Coronary artery (tissue), 2 donors: ENCODE results near the gene FAM241B.

Experiments used
- DNase-seq: peaks from one replicate; pipeline ENCODE4 v3.0.0-alpha.2; 2017; ENCODE audit warnings: low spot score
- H3K27ac ChIP-seq, 2 donors: fragments of 200-600 bp; sonication (generic); one replicate each; pipeline ENCODE4 v1.5.1; 2016 to 2019
- H3K4me3 ChIP-seq: fragments of 200-600 bp; sonication (generic); 2 replicates; pipeline ENCODE4 v1.5.1; 2016; ENCODE audit warnings: mild to moderate bottlenecking, moderate library complexity
- TF ChIP-seq, protein P1 (sequence below): fragments of 200-600 bp; sonication (generic); IDR thresholded peaks from one replicate; pipeline ENCODE4 v1.5.1; 2019; ENCODE audit warnings: antibody characterized with exemption

Gene FAM241B

GRCh38 chr10:69668721-69669120 is 38.7 kb downstream of the FAM241B start:
- H3K4me3 ChIP-seq: no peak overlapping the region
- TF ChIP-seq, protein P1, sequence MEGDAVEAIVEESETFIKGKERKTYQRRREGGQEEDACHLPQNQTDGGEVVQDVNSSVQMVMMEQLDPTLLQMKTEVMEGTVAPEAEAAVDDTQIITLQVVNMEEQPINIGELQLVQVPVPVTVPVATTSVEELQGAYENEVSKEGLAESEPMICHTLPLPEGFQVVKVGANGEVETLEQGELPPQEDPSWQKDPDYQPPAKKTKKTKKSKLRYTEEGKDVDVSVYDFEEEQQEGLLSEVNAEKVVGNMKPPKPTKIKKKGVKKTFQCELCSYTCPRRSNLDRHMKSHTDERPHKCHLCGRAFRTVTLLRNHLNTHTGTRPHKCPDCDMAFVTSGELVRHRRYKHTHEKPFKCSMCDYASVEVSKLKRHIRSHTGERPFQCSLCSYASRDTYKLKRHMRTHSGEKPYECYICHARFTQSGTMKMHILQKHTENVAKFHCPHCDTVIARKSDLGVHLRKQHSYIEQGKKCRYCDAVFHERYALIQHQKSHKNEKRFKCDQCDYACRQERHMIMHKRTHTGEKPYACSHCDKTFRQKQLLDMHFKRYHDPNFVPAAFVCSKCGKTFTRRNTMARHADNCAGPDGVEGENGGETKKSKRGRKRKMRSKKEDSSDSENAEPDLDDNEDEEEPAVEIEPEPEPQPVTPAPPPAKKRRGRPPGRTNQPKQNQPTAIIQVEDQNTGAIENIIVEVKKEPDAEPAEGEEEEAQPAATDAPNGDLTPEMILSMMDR: no peak
- no peak overlapping the region for H3K27ac ChIP-seq
- no peak for DNase-seq

DNA sequence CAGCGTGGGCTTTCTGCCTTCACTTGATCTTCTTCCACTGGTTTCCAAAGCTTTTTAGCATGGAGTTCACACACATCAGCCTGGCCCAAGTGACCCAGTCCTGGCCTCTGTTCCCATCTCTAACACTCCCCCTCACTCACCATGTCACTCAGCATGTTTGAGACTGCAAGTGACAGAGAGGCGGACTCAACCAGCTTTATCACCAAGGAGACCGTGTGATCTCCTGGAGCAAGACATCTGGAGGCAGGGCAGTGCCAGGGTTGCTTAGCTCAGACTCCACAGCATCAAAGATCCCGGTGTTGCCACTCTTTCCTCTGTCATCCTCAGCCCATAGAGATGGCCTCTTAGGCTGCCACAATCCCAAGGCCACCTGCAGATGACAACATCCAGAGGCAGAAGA is 39.4 kb downstream of the FAM241B start:
- no peak overlapping the region for H3K4me3 ChIP-seq
- TF ChIP-seq, protein P1: no peak
- no peak overlapping the region for H3K27ac ChIP-seq
- no peak for DNase-seq

DNA sequence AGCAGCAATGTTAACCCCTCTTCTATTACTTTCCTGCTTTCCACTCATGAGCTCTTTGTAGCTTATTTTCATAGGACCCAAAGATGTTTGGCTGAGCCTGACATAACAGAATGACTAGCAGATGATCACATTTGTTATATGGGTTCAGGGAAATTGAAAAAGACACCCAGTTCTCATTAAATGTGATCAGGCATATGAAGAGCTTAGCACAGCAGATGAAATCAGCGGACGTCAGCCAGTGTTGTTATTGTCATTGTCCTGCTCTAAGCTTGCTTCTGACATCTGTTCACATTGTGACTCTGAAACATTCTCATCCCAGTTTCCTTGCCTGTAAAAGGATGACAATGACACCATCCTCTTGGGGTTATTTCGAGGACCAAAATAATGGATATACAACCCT is 43.5 kb downstream of the FAM241B start:
- TF ChIP-seq, protein P1: no peak
- Histone ChIP-seq H3K27ac (no peak overlapping the region), H3K4me3 (no peak overlapping the region)
- no peak for DNase-seq

- DNase-seq: no peak
- TF ChIP-seq, protein P1: no peak
Observed at GRCh38 chr10:69674786-69675185, 44.7 kb downstream of the FAM241B start.

DNA sequence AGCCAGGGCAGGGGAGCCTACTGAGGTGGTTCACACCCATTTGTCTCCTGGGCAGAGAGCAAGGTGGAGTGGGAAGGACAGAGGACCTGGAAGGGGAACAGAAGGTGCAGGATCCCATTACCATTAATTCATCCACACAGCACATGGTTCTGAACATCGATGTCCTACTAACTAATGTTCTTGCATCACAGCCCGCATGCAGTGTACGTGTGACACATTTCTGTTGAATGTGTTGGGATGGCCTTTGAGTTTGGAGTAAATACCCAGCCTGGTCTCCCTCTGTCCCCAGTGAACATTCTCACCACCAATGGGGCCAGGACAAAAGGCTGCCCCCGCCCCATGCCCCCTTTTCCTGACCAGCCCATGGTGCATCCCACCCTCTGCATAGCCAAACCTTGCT is 46.3 kb downstream of the FAM241B start:
- TF ChIP-seq, protein P1: no peak
- no peak for DNase-seq
- H3K27ac ChIP-seq: no peak overlapping the region

More at GRCh38 chr10:69674786-69675185, 44.7 kb downstream of the FAM241B start:
- Histone ChIP-seq H3K27ac (no peak overlapping the region), H3K4me3 (no peak overlapping the region)

GRCh38 chr10:69677985-69678654 is 48.1 kb downstream of the FAM241B start:
- no peak for DNase-seq
- Histone ChIP-seq H3K4me3 (no peak overlapping the region), H3K27ac (no peak overlapping the region)
- TF ChIP-seq, protein P1: no peak

More for the DNA sequence above, 46.3 kb downstream of the FAM241B start:
- H3K4me3 ChIP-seq: no peak overlapping the region

GRCh38 chr10:69679736-69680135 is 49.7 kb downstream of the FAM241B start:
- Histone ChIP-seq H3K4me3 (no peak overlapping the region), H3K27ac (no peak overlapping the region)
- no peak for DNase-seq
- TF ChIP-seq, protein P1: no peak
